Stimulated activated CD8-positive, alpha-beta memory T cell treated with anti-CD3 and anti-CD28 coated beads, Interleukin-12 subunit alpha, Interleukin-12 subunit beta, amount 100 ng/mL, for 1 hour (primary cell): Measurements from ENCODE around the gene NPAS3.

Source experiments
- DNase-seq: peaks from one replicate; pipeline ENCODE4 v3.0.0-alpha.2; 2020; ENCODE audit warnings: low read depth

NPAS3 gene

GRCh38 chr14:32940711-32941667 lies 2.3 kb downstream of the NPAS3 start:
- no peak for DNase-seq

GRCh38 chr14:32941668-32942065 lies 3.0 kb downstream of the NPAS3 start:
- DNase-seq = no peak

GRCh38 chr14:32947081-32947480 lies 8.4 kb downstream of the NPAS3 start:
- no peak for DNase-seq

- no peak for DNase-seq
These were observed 9.1 kb downstream of the NPAS3 start for GRCh38 chr14:32947792-32948191.

- no peak for DNase-seq
These were observed 11.9 kb downstream of the NPAS3 start for GRCh38 chr14:32950584-32950983.

GRCh38 chr14:32967421-32967820 lies 28.7 kb downstream of the NPAS3 start:
- no peak for DNase-seq

GRCh38 chr14:32968972-32969544 lies 30.4 kb downstream of the NPAS3 start:
- DNase-seq = no peak

- no peak for DNase-seq
These were observed 39.2 kb downstream of the NPAS3 start for GRCh38 chr14:32977913-32978312.

- DNase-seq = no peak
These were observed 40.1 kb downstream of the NPAS3 start for GRCh38 chr14:32978691-32979255.

- DNase-seq = no peak
These were observed 41.7 kb downstream of the NPAS3 start for GRCh38 chr14:32980178-32980901.

- no peak for DNase-seq
These were observed 42.3 kb downstream of the NPAS3 start for GRCh38 chr14:32980902-32981501.

GRCh38 chr14:32984241-32984930 lies 45.7 kb downstream of the NPAS3 start:
- no peak for DNase-seq

GRCh38 chr14:32985866-32986265 lies 47.2 kb downstream of the NPAS3 start:
- DNase-seq = no peak

GRCh38 chr14:32986791-32987540 lies 48.3 kb downstream of the NPAS3 start:
- no peak for DNase-seq

- no peak for DNase-seq
These were observed 53.0 kb downstream of the NPAS3 start for GRCh38 chr14:32991691-32992090.

- no peak for DNase-seq
These were observed 55.2 kb downstream of the NPAS3 start for GRCh38 chr14:32993921-32994320.

- DNase-seq = no peak
These were observed 57.7 kb downstream of the NPAS3 start for GRCh38 chr14:32996343-32996742.

- DNase-seq = no peak
These were observed 59.8 kb downstream of the NPAS3 start for GRCh38 chr14:32998433-32998832.

GRCh38 chr14:33009673-33010072 lies 71.0 kb downstream of the NPAS3 start:
- no peak for DNase-seq

GRCh38 chr14:33010495-33010894 lies 71.8 kb downstream of the NPAS3 start:
- DNase-seq = no peak

- no peak for DNase-seq
These were observed 76.0 kb downstream of the NPAS3 start for GRCh38 chr14:33014710-33015109.
